HEK293 (cell line): ENCODE data around the gene SHE.

Experiments
- CTCF ChIA-PET: fragments of 350-600 bp; formaldehyde crosslinking; extraction: SDS; loops from one replicate; lab custom pipeline; 2021; ENCODE audit warnings: antibody characterized with exemption; lab: Yijun Ruan, JAX
- POLR2A ChIA-PET: fragments of 300-600 bp; formaldehyde crosslinking; extraction: SDS; loops from one replicate; lab custom pipeline; 2020; ENCODE audit warnings: antibody characterized with exemption, inconsistent platforms; lab: Yijun Ruan, JAX
- H3K27ac ChIP-seq: fragments of 200-500 bp; sonication (Bioruptor generic); 2 replicates; pipeline ENCODE4 v1.5.1; 2014; ENCODE audit warnings: low read depth, low read length, control low read depth, inconsistent platforms; ENCODE audit errors: extremely low read depth
- H3K36me3 ChIP-seq, 2 experiments: fragments of 200-500 bp in 1 of 2; sonication (Bioruptor generic) in 1 of 2; 1 replicate in 1 of 2; 2 replicates in 1 of 2; pipeline ENCODE4 v1.5.1; 2014 to 2017; ENCODE audit warnings: inconsistent platforms in 2 of 2, low read length in 2 of 2; ENCODE audit not compliant: control insufficient read depth in 2 of 2, insufficient read depth in 1 of 2
- H3K4me1 ChIP-seq: fragments of 200-500 bp; sonication (Bioruptor generic); 2 replicates; pipeline ENCODE4 v1.5.1; 2014; ENCODE audit warnings: mild to moderate bottlenecking, low read length, inconsistent platforms; ENCODE audit not compliant: control insufficient read depth, insufficient read depth
- H3K4me3 ChIP-seq: 2 replicates; pipeline ENCODE4 v1.5.1; 2011; ENCODE audit warnings: low read depth, mild to moderate bottlenecking, control low read depth, low read length, moderate library complexity
- H3K9me3 ChIP-seq: fragments of 200-500 bp; sonication (Bioruptor generic); 2 replicates; pipeline ENCODE4 v1.5.1; 2014; ENCODE audit warnings: low read depth, low read length, inconsistent platforms; ENCODE audit not compliant: control insufficient read depth, insufficient read depth
- GLIS2 ChIP-seq: fragments of 450-650 bp; formaldehyde crosslinking; IDR thresholded peaks from 2 replicates; pipeline ENCODE4 v1.5.1; 2016; ENCODE audit warnings: missing biosample characterization, missing genetic modification characterization
- KLF1 ChIP-seq: fragments of 450-650 bp; formaldehyde crosslinking; IDR thresholded peaks from 2 replicates; pipeline ENCODE4 v1.5.1; 2016; ENCODE audit warnings: missing biosample characterization, missing genetic modification characterization
- KLF7 ChIP-seq: fragments of 450-650 bp; formaldehyde crosslinking; IDR thresholded peaks from 2 replicates; pipeline ENCODE4 v1.5.1; 2016; ENCODE audit warnings: missing biosample characterization, missing genetic modification characterization, borderline replicate concordance
- MZF1 ChIP-seq: fragments of 450-650 bp; formaldehyde crosslinking; IDR thresholded peaks from 2 replicates; pipeline ENCODE4 v1.5.1; 2017; ENCODE audit warnings: missing biosample characterization, missing genetic modification characterization, borderline replicate concordance
- SALL2 ChIP-seq: fragments of 450-650 bp; formaldehyde crosslinking; IDR thresholded peaks from 2 replicates; pipeline ENCODE4 v1.5.0; 2017; ENCODE audit warnings: missing biosample characterization, mild to moderate bottlenecking, missing genetic modification characterization, borderline replicate concordance
- SCRT2 ChIP-seq: fragments of 450-650 bp; formaldehyde crosslinking; IDR thresholded peaks from 2 replicates; pipeline ENCODE4 v1.5.1; 2016; ENCODE audit warnings: missing biosample characterization, missing genetic modification characterization
- WT1 ChIP-seq: fragments of 450-650 bp; formaldehyde crosslinking; IDR thresholded peaks from 2 replicates; pipeline ENCODE4 v1.5.1; 2016; ENCODE audit warnings: missing biosample characterization, missing genetic modification characterization
- YY2 ChIP-seq: fragments of 450-650 bp; formaldehyde crosslinking; IDR thresholded peaks from 2 replicates; pipeline ENCODE4 v1.5.1; 2016; ENCODE audit warnings: missing biosample characterization, missing genetic modification characterization
- ZBTB7A ChIP-seq: fragments of 450-650 bp; formaldehyde crosslinking; IDR thresholded peaks from 2 replicates; pipeline ENCODE4 v1.5.1; 2016; ENCODE audit warnings: low read depth, missing biosample characterization, missing genetic modification characterization
- ZEB2 ChIP-seq: fragments of 450-650 bp; formaldehyde crosslinking; IDR thresholded peaks from 2 replicates; pipeline ENCODE4 v1.5.1; 2016; ENCODE audit warnings: missing biosample characterization, missing genetic modification characterization
- ZFHX2 ChIP-seq: fragments of 450-650 bp; formaldehyde crosslinking; conservative IDR thresholded peaks from 2 replicates; pipeline ENCODE4 v1.5.1; 2016; ENCODE audit warnings: missing biosample characterization, missing genetic modification characterization
- ZFP41 ChIP-seq: fragments of 450-650 bp; formaldehyde crosslinking; IDR thresholded peaks from 2 replicates; pipeline ENCODE4 v1.5.1; 2016; ENCODE audit warnings: missing biosample characterization, missing genetic modification characterization, borderline replicate concordance
- ZFP69B ChIP-seq: fragments of 450-650 bp; formaldehyde crosslinking; IDR thresholded peaks from 2 replicates; pipeline ENCODE4 v1.5.1; 2016; ENCODE audit warnings: missing biosample characterization, missing genetic modification characterization
- ZNF174 ChIP-seq: fragments of 450-650 bp; formaldehyde crosslinking; IDR thresholded peaks from 2 replicates; pipeline ENCODE4 v1.5.0; 2017; ENCODE audit warnings: missing biosample characterization, mild to moderate bottlenecking, missing genetic modification characterization
- ZNF302 ChIP-seq: fragments of 450-650 bp; formaldehyde crosslinking; IDR thresholded peaks from 2 replicates; pipeline ENCODE4 v1.5.1; 2016; ENCODE audit warnings: missing biosample characterization, missing genetic modification characterization, low read depth
- ZNF37A ChIP-seq: fragments of 450-650 bp; IDR thresholded peaks from 2 replicates; pipeline ENCODE4 v1.5.1; 2018; ENCODE audit warnings: missing biosample characterization, missing genetic modification characterization
- ZNF530 ChIP-seq: fragments of 450-650 bp; formaldehyde crosslinking; IDR thresholded peaks from 2 replicates; pipeline ENCODE4 v1.5.1; 2016; ENCODE audit warnings: low read depth, missing biosample characterization, missing genetic modification characterization
- ZNF544 ChIP-seq: fragments of 450-650 bp; formaldehyde crosslinking; IDR thresholded peaks from 2 replicates; pipeline ENCODE4 v1.5.0; 2017; ENCODE audit warnings: missing biosample characterization, missing genetic modification characterization
- ZNF560 ChIP-seq: fragments of 450-650 bp; formaldehyde crosslinking; IDR thresholded peaks from 2 replicates; pipeline ENCODE4 v1.5.1; 2017; ENCODE audit warnings: missing biosample characterization, missing genetic modification characterization, borderline replicate concordance
- ZNF701 ChIP-seq: fragments of 450-650 bp; formaldehyde crosslinking; IDR thresholded peaks from 2 replicates; pipeline ENCODE4 v1.5.1; 2016; ENCODE audit warnings: missing biosample characterization, missing genetic modification characterization
- ZSCAN30 ChIP-seq: fragments of 450-650 bp; IDR thresholded peaks from 2 replicates; pipeline ENCODE4 v1.5.1; 2018; ENCODE audit warnings: missing biosample characterization, mild to moderate bottlenecking, missing genetic modification characterization, moderate library complexity
- TF ChIP-seq, protein P1 (sequence below): fragments of 450-650 bp; formaldehyde crosslinking; IDR thresholded peaks from 2 replicates; pipeline ENCODE4 v1.5.1; 2016; ENCODE audit warnings: missing biosample characterization, missing genetic modification characterization
- TF ChIP-seq, protein P2 (sequence below): fragments of 450-650 bp; formaldehyde crosslinking; IDR thresholded peaks from 2 replicates; pipeline ENCODE4 v1.5.1; 2016; ENCODE audit warnings: missing biosample characterization, missing genetic modification characterization
- TF ChIP-seq, protein P3 (sequence below): fragments of 450-650 bp; formaldehyde crosslinking; IDR thresholded peaks from 2 replicates; pipeline ENCODE4 v1.5.1; 2016; ENCODE audit warnings: missing biosample characterization, missing genetic modification characterization
- TF ChIP-seq, protein P4 (sequence below): fragments of 450-650 bp; formaldehyde crosslinking; IDR thresholded peaks from 2 replicates; pipeline ENCODE4 v1.5.1; 2016; ENCODE audit warnings: missing biosample characterization, missing genetic modification characterization

SHE gene

DNA sequence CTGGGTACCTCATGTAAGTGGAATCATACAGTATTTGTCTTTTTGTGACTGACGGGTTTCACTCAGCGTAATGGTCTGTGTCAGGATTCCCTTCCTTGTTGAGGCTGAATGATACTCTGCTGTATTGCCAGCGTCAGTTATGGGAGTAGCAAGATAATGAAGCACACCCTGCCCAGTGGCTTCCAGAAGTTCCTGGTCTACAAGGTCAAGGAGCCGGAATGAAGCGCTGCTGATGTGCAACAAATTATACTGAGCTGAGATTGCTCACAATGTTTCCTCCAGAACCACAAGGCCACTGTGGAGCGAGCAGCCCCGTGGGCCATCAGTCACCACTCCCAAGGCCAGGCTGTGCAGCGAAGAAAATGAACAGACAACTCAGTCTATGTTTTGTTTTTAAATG lies 24.2 kb downstream of the SHE start:
- TF ChIP-seq ZSCAN30 (tag by site-specific recombination) (no peak), ZFP69B (tag by site-specific recombination) (no peak), ZNF544 (tag by site-specific recombination) (no peak), YY2 (tag by site-specific recombination) (no peak), SALL2 (no peak), ZNF37A (no peak), ZNF530 (tag by site-specific recombination) (no peak), ZFP41 (no peak)

DNA sequence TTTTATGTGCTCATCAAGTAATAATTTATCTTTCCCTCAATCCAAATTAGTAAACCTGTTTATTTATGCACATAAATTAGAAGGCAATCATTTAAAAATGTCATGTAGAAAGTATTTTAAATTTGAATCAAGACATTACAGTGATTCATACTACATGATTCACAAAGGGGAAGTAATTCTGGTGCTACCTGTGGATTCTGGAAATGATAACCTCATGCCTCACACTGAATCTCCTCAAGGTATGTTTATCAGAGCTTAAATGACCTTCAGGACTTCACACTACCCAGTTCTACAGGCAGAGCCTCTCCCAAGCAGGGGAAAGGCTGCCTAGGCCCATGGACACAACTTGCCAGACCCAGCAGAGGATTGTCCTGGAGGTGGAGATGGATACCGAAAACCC lies 25.4 kb downstream of the SHE start:
- H3K36me3 ChIP-seq = no peaks in the 10 kb centered on the region
- ChIA-PET POLR2A (no interaction called here), CTCF (interaction anchor here (0.6 to 11.0 kb wide), 4 partner anchors 61 to 277 kb away, joined by 3 to 205 read pairs (median 4); no protein-coding TSS in a partner anchor)
- no peak overlapping the region for H3K4me3 ChIP-seq
- peak; percentile 78 for TF ChIP-seq SCRT2 (tag by site-specific recombination)
- no peak for TF ChIP-seq ZNF701 (tag by site-specific recombination)
- H3K9me3 ChIP-seq = no peaks in the 10 kb centered on the region
- H3K27ac ChIP-seq = no peak overlapping the region
- no peaks in the 10 kb centered on the region for H3K4me1 ChIP-seq

More for the DNA sequence above, 24.2 kb downstream of the SHE start:
- Histone ChIP-seq H3K36me3 (no peaks in the 10 kb centered on the region), H3K4me3 (no peak overlapping the region), H3K4me1 (no peaks in the 10 kb centered on the region), H3K27ac (no peak overlapping the region), H3K9me3 (no peaks in the 10 kb centered on the region)
- ChIA-PET CTCF (interaction anchor here (0.7 to 11.0 kb wide), 5 partner anchors 52 to 603 kb away, joined by 3 to 205 read pairs (median 4); no protein-coding TSS in a partner anchor), POLR2A (no interaction called here)

DNA sequence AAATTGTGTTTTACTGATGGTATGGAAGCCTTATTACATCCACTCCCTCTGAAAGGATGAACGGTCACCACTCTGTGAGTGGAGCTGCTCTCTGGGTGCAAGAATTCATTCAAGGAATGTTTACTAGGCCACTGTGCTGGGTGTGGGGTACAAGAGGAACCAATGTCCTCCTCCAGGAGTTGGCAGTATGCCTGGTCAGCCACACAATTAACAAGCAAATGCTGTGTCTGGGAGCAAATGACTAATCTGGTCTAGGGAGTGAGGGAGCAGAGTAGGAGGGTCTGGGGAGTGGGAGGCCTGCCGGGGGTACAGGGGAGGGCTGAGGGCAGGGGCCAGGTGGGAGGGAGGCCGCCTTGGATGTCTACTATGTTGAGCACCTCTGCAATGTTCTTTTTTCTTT lies 27.4 kb downstream of the SHE start:
- no peak overlapping the region for H3K27ac ChIP-seq
- no peaks in the 10 kb centered on the region for H3K9me3 ChIP-seq
- POLR2A ChIA-PET = no interaction called here
- H3K4me1 ChIP-seq = no peaks in the 10 kb centered on the region
- H3K36me3 ChIP-seq = no peaks in the 10 kb centered on the region
- no peak overlapping the region for H3K4me3 ChIP-seq
- CTCF ChIA-PET = interaction anchor here (0.5 to 11.0 kb wide), 3 partner anchors 73 to 470 kb away, joined by 3 to 205 read pairs (median 4); no protein-coding TSS in a partner anchor
- TF ChIP-seq ZEB2 (no peak), MZF1 (tag by site-specific recombination) (no peak), KLF1 (no peak), GLIS2 (tag by site-specific recombination) (0 out of 2 replicates have a peak, but pooled peaks have one; percentile 14), ZNF302 (tag by site-specific recombination) (no peak), ZNF560 (no peak), WT1 (tag by site-specific recombination) (peak; percentile 43; the same call in 1 of the 2 replicates), KLF7 (no peak), ZBTB7A (no peak), ZNF174 (tag by site-specific recombination) (no peak), ZFHX2 (tag by site-specific recombination) (peak; percentile 96), SALL2 (no peak)
- TF ChIP-seq, protein P1, sequence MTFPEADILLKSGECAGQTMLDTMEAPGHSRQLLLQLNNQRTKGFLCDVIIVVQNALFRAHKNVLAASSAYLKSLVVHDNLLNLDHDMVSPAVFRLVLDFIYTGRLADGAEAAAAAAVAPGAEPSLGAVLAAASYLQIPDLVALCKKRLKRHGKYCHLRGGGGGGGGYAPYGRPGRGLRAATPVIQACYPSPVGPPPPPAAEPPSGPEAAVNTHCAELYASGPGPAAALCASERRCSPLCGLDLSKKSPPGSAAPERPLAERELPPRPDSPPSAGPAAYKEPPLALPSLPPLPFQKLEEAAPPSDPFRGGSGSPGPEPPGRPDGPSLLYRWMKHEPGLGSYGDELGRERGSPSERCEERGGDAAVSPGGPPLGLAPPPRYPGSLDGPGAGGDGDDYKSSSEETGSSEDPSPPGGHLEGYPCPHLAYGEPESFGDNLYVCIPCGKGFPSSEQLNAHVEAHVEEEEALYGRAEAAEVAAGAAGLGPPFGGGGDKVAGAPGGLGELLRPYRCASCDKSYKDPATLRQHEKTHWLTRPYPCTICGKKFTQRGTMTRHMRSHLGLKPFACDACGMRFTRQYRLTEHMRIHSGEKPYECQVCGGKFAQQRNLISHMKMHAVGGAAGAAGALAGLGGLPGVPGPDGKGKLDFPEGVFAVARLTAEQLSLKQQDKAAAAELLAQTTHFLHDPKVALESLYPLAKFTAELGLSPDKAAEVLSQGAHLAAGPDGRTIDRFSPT (tag by site-specific recombination) = no peak
- TF ChIP-seq, protein P2, sequence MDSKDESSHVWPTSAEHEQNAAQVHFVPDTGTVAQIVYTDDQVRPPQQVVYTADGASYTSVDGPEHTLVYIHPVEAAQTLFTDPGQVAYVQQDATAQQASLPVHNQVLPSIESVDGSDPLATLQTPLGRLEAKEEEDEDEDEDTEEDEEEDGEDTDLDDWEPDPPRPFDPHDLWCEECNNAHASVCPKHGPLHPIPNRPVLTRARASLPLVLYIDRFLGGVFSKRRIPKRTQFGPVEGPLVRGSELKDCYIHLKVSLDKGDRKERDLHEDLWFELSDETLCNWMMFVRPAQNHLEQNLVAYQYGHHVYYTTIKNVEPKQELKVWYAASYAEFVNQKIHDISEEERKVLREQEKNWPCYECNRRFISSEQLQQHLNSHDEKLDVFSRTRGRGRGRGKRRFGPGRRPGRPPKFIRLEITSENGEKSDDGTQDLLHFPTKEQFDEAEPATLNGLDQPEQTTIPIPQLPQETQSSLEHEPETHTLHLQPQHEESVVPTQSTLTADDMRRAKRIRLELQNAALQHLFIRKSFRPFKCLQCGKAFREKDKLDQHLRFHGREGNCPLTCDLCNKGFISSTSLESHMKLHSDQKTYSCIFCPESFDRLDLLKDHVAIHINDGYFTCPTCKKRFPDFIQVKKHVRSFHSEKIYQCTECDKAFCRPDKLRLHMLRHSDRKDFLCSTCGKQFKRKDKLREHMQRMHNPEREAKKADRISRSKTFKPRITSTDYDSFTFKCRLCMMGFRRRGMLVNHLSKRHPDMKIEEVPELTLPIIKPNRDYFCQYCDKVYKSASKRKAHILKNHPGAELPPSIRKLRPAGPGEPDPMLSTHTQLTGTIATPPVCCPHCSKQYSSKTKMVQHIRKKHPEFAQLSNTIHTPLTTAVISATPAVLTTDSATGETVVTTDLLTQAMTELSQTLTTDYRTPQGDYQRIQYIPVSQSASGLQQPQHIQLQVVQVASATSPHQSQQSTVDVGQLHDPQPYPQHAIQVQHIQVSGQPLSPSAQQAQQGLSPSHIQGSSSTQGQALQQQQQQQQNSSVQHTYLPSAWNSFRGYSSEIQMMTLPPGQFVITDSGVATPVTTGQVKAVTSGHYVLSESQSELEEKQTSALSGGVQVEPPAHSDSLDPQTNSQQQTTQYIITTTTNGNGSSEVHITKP = no peak
- TF ChIP-seq, protein P3, sequence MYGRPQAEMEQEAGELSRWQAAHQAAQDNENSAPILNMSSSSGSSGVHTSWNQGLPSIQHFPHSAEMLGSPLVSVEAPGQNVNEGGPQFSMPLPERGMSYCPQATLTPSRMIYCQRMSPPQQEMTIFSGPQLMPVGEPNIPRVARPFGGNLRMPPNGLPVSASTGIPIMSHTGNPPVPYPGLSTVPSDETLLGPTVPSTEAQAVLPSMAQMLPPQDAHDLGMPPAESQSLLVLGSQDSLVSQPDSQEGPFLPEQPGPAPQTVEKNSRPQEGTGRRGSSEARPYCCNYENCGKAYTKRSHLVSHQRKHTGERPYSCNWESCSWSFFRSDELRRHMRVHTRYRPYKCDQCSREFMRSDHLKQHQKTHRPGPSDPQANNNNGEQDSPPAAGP (tag by site-specific recombination) = peak; percentile 72
- TF ChIP-seq, protein P4, sequence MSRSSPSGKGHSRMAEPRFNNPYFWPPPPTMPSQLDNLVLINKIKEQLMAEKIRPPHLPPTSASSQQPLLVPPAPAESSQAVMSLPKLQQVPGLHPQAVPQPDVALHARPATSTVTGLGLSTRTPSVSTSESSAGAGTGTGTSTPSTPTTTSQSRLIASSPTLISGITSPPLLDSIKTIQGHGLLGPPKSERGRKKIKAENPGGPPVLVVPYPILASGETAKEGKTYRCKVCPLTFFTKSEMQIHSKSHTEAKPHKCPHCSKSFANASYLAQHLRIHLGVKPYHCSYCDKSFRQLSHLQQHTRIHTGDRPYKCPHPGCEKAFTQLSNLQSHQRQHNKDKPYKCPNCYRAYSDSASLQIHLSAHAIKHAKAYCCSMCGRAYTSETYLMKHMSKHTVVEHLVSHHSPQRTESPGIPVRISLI (tag by site-specific recombination) = no peak
